COR-L47 (cell line): ENCODE data around the gene PTRH1.

Experiments
- DNase-seq: peaks from one replicate; lab custom pipeline; 2025; lab: John Stamatoyannopoulos, UW

Gene PTRH1

DNA sequence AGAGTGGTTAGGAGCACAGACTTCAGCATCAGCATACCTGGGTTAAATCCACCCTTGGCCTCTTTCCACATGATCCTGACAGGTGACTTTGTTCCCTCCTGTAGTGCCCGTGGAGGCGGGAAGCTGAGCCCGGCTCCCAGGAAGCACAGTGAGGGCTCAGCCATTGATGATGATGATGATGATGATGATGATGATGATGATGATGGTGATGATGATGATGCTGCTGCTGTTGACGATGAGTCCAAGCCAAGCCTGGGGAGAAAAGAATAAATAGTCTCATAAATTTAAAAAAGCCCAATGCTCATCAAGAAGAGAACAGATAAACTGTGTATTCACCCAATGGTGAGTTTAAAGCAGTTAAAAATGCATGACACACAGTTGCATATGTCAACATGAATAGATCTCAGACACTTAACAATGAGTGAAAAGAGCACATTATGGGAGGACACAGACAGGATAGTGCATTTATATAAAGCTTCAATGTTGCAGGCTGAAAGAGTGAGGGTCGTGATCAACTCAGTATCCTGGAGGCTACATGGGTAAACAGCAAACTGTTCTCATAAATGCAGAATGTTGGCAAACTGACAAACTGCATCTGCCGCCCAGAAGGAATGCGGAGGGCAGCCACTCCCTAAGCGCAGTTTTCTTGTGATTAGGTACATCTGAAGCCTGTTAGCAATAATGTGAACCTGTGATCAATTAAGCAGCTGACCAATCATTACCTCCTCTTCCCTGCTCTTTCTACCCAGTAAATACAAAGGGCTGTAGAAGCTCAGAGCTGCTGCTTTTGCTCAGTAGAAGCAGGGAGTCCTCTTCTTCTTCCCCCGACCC lies 20.4 kb downstream of the PTRH1 start:
- no peak for DNase-seq

DNA sequence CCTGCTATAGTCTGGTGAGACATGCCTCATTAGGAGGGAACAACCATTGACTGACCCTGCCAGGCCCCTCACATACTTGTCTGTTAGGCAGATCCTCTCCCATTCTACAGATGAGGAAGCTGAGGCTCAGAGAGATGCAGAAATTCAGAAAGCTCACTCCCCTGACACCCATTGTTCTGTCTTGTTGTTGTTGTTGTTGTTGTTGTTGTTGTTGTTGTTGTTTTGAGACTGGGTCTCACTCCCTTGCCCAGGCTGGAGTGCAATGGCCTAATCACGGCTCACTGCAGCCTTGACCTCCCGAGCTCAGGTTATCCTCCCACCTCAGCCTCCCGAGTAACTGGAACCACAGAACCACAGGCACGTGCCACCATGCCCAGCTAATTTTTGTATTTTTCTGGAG lies 21.8 kb downstream of the PTRH1 start:
- no peak for DNase-seq

DNA sequence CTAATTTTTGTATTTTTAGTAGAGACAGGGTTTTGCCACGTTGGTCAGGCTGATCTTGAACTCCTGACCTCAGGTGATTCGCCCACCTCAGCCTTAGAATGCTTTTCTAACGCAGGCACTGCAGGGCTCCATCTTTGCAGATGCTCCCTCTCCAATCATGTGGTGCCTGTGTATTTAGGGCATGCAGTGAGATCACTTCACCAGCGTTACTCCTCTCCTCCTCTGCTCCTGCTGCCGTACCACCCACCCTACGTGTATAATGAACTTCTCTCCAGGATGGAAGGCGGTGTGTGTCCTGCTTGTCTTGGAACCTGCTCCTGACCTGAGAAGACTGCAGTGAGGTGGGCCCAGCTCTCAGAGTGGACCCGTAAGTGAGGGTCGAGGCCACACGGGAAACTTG lies 22.3 kb downstream of the PTRH1 start:
- no peak for DNase-seq

DNA sequence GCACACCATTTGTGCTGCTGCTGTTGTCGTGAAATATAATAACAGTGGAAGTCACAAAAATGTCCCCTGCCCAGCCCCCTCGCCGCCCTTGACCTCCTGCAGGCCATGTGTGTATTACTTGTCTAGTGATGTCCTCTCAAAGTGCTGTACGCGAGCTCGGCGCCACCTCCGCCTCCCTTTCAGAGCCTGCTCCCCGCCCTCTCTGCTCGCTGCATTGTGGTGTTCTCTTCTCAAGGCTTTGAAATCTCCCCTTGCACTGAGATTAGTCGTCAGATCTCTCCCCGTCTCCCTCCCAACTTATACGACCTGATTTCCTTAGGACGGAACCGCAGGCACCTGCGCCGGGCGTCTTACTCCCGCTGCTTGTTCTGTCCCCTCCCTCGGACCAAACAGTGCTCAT lies 23.4 kb downstream of the PTRH1 start:
- no peak for DNase-seq

DNA sequence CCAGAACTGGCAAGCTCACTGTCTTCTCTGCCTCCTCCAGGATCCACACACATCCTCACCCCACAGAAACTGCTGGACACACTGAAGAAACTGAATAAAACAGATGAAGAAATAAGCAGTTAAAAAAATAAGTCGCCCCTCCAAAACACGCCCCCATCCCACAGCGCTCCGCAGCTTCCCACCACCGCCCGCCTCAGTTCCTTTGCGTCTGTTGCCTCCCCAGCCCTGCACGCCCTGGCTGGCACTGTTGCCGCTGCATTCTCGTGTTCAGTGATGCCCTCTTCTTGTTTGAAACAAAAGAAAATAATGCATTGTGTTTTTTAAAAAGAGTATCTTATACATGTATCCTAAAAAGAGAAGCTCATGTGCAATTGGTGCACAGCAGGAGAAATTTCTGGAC lies 24.7 kb downstream of the PTRH1 start:
- DNase-seq: no peak

DNA sequence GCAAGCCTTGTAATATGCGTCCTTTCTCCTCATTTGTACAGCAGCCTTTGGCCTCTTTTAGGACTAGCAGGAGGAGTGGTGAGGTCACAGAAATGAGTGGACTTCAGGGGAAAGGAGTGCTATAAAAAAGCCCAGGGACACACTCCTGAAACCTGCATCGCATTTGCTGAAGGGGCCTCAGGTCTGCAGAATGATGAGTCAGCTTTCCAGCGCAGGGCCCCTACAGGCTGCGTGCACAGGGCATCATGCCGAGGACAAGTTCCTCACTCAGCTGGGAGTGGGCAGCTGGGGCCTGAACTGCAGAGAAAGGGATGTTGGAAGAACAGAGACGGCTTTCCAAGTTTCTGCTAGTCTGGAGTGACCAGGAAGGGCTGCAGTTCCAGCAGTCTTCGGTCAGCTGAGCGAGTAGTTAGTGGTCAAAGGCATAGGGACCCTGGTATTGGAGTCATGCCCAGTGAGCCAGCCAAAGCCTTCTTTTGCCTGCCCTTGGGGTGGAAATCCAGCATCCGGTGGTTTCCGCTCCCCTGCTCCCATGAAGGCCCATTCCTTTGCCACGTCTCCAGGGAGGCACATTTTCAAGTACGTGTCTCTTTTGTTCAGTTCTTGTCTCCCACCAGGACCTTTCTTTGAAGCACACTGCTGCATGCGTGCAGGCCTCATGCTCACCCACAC lies 26.0 kb downstream of the PTRH1 start:
- DNase-seq: no peak

DNA sequence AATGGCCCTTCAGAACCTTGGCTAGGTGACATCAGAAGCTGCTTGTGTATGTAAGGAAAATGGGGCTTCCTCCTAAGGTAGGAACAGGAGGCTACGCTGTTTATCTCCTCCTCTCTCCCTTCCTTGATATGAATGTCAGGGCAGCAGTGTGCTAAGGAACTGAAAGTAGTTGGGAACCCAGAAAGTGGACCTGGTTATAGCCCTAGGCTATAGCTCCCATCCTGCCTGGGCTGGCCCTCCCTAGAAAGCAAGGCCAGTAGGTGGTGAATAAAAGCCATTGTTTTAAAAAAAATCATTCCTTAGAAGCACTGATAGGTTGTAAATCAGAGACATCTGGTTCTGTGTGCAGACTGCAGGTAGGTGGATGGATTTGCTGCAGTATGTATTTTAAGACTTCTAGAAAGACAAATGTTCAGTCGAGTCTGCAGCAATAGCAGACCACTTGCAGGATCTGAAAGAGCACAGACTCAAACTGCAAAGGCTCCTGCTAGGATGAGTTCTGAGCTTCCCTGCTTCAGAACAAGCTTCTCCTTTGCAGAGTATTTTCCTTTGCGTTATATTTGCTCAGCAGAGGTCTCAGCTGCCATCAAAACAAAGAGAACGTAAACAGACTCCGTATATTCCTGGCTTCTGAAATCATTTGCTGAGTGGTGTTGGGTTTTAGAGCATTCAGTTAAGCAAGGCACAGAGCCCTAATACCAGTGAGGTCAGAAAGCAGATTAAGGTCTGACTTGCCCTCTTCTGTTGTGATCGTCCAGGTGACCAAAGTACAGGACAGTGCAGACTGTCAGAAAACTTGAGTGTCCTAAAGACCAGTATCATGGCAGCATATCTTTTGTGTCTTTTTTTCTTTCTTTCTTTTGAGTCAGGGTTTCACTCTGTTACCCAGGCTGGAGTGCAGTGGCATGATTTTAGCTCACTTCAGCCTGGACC lies 28.7 kb downstream of the PTRH1 start:
- no peak for DNase-seq

DNA sequence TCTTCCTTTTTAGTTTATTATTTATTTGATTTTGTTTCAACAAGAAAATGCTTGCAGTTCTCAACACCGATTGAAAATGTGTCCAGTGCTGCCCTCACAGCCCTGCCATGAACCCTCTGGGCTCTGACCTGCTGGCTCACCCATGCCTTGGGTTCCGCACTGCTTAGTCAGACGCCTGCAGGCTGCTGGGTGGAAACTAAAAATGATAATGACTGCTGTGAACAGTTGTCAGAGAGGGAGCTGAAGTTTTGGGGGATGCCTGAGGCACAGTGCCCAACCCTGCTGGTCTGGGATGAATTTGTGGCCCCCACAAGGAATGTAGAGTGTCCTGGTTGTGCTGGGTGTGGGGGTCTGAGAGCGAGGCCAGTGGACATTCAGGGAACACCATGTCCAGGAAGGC lies 30.9 kb downstream of the PTRH1 start:
- DNase-seq: no peak

DNA sequence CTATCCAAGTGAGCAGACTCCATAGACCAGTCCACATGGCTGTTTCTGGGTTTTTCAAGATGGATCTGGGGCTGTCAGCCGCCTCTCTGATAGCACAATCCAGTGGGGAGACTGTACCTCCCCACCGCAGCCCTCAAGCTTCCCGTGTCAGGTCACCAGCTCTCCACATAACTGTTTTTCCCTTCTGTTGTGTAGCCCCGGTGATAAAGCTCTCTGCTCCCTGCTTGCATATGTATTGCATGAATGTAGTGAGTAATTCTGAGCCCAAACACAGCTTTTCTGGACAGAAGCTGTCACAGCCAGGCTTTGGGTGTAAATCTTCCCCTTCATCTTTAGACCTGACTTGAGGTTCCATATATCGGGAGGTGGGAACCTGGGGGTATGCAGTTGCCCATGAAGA lies 31.7 kb downstream of the PTRH1 start:
- DNase-seq: no peak

DNA sequence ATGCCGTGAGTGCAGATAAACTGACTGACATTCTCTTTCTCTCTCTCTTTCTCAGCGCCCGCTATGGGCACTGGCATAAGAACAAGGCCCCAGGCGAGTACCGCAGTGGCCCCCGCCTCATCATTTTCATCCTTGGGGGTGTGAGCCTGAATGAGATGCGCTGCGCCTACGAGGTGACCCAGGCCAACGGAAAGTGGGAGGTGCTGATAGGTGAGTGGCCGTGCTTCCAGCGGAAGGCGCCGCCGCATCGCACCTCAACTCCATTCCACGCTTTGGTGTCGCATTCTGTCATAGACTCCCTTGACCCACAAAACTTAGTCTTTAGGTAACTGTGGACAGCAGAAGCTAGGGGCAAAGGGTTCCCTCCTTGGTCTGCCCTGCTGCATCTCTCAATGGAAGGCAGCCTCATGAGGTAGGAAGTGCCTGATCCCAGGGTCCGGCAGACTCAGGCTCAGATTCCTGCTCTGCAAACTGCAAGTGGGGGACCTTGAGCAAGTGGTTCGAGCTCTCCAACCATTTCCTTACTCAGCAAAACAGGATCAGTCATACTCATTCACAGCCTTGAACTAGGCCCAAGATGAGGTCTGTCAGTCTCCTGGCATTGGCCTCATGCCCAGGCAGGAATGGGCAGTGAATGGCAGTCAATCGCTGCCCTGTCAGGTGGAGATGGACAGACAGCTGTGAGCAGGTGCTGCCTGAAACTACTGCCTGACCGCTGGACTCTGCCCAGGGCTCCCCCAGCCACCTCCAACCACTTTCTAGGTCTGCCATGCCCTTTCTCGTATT lies 32.9 kb downstream of the PTRH1 start:
- DNase-seq: no peak

DNA sequence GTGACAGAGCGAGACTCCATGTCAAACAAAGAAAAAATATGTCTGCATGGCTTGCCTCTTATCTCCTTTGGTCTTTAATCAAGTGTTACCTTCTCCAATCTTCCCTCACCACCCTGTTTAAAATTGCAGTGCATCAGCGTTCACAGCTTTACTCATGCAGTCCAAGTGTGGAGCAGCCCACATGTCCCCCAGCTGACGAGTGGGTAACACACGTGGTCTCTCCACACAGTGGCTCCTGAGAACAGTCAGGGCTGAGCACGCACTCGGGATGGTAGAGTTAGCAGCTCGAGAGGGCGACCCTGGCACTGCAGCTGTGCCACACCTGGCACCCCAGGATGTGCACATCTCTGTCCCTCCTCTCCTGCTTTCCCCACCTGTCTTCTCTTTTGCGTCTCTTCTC lies 34.6 kb downstream of the PTRH1 start:
- DNase-seq: no peak

DNA sequence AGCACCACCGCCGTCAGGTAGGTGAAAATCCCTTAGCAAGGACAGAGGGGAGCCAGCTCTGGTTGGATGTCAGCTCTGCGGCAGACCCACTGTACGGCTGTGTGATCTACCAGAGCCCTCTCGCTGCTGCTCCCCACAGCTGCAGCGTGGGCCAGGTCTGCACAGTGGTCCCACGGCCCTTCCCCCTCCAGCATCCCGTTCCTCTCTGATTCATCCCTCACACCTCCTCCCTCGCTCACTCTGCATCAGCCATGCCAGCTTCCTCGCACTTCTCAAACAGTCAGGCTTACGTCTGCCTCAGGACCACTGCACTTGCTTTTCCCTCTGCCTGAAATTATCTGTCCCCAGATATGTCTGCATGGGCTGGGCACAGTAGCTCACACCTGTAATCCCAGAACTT lies 35.2 kb downstream of the PTRH1 start:
- DNase-seq: no peak

DNA sequence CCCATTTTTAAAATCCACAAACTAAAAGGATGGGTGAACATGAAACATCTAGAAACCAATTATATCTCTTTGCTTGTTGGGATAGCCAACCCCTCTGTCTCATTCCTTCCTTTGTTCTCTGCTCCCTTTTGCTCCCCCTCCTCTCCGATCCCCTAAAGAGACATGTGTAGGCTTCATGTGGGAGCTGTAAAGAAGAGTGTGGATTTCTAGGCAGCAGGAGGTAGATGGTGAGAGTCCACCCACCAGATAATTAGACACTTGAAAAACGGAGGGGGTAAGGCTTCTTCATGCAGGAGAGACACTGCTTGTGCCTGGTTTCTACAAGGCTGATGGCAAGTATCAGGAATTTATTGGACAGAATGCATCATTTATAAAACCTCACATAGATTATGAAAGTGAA lies 36.0 kb downstream of the PTRH1 start:
- DNase-seq: no peak

DNA sequence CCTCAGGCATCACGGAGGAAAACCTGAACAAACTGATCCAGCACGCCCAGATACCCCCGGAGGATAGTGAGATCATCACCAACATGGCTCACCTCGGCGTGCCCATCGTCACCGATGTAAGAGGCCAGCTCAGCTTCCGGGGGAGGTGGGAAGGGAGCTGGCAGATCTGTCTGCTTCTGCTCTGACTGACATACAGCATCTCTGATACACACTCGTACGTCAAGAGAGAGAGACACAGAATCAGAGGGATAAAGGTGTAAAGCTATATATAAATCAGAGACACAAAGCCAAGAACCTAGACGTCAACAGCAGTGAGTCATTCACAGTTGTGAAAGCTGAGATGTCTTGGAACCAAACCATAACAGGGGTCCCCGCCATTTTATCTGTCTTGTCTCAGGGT lies 38.8 kb downstream of the PTRH1 start:
- no peak for DNase-seq

DNA sequence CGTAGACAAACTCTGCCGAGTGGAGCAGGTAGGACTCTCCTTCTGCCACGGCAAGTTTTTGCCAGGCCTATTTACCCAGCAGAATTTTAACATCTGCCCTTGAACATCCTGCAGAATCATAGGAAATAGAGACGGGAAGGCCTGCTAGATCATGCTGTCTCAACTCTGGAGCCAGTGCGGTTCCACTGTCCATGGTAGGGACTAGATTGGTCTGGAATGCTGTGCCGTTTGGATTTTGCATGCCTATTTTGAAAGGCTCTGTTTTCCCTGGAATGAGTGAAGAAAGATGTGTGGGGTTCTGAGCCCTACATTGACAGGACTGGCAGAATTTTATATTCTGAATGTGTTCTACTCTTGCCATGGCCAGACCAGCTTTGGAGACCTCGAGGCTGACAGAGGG lies 42.2 kb downstream of the PTRH1 start:
- no peak for DNase-seq

DNA sequence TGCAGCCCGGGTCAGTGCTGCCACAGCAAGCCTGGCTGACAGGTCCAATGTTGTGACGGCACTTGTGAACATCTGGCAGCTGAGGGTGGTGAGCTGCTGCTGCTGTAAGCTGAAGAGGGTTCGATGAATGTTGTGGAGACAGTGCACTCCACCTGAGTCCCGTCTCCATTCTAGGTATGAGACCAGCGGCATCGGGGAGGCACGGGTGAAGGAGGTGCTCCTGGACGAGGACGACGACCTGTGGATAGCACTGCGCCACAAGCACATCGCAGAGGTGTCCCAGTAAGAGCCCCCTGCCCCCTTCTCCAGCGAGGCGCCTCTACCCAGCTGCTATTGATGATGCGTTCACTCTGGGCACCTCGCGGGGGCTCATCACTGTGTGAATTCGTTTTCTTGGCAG lies 47.6 kb downstream of the PTRH1 start:
- DNase-seq: no peak

DNA sequence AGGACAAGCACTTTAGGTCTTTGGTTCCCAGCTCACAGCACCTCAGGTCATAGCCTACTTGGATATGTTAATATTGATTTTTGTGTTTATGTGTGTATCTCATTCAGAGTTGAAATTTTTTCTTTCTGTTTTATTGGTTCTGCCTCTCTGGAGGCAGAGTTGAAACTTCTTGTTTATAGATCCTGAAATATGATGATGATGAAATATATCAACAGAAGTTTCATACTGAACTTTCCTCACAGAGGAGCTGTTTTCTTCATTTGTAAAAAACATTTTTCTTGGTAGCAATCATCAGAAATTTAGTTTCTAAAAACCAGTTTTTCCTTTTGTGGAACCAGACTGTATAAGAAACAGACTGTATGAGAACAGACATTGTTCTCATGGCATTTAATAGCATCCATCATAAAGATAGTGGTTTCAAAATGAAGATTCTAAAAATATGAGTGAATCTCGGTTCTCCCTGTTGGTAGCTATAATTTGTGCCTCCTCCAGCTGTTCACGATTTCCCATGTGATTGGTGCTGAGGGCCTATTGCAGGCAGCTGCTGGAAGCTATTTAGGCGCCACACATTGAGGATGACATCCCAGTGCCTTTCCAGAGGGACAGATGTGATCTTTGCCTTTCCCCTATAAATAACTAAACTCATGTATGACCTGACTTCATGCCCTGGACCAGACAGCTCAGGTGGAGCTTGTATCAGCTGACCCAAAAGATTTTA lies 48.2 kb downstream of the PTRH1 start:
- DNase-seq: no peak

DNA sequence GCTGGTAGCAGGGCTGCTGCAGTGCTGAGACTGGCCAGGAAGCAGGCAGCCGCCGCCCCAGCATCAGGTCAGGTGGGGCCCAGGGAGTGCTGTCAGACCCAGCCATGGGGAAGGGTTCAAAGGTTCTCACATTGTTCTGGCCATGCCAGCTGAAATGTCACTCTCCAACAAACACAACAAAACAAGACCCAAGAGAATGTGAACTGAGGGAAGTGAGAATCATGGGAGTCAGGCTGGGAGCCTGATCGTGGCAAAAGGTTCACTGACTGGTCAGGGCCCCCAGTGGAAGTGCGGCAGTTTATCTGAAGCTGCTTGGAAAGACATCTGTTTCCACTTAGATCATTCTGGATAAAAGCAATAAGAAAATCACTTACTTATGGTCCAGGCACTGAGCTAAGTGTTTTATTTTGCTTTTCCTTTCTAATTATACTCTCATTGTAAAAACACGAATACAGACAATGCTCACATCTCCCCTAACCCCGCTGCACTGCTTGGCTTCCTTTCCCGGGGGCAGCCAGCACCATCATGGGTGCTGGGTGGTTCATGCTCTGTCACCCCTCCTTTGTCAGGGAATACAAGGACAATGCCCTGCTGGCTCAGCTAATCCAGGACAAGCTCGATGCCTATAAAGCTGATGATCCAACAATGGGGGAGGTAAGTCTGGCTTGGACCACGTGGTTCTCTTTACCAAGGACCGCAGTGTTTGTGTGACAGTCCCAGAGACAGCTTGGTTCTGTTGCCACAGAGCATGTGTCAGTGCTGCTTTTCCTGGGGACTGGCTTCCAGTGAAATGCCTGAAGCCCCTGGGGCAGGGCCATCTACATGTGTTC lies 50.6 kb downstream of the PTRH1 start:
- no peak for DNase-seq

DNA sequence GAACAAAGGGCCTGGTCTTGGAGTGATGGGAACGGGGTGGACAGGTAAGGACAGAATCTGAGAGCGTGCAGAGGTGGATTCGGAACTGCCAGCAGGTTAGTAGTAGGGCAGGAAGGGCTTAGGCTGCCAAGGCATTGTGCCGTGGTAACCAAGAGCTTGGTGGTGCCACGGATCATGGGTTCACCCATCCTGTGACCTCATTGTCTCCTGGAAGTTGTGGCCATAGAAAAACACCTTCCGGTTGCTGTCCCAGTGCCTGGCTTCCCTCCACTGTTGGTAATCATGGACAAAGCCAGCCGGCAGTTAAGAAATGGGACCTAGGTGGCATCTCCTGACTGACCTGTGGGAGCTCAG lies 51.2 kb downstream of the PTRH1 start:
- DNase-seq: no peak
